HUES48 (cell line): ENCODE measurements around the gene PEMT.
A peak's percentile ranks its signal among the peaks of the same experiment; 100 is the strongest.

ENCODE experiments used
- H3K27ac ChIP-seq: one replicate; pipeline ENCODE4 v1.7.0; 2013; ENCODE audit warnings: low read depth, low read length, inconsistent platforms
- H3K27me3 ChIP-seq: 2 replicates; pipeline ENCODE4 v1.6.1; 2013; ENCODE audit warnings: mild to moderate bottlenecking, low read length; ENCODE audit not compliant: control insufficient read depth, insufficient read depth
- H3K36me3 ChIP-seq: 2 replicates; pipeline ENCODE4 v1.6.1; 2013; ENCODE audit warnings: low read length; ENCODE audit not compliant: control insufficient read depth, insufficient read depth
- H3K4me1 ChIP-seq: 2 replicates; pipeline ENCODE4 v1.6.1; 2013; ENCODE audit warnings: mild to moderate bottlenecking, low read length; ENCODE audit not compliant: control insufficient read depth, insufficient read depth
- H3K4me3 ChIP-seq: 2 replicates; pipeline ENCODE4 v1.5.1; 2013; ENCODE audit warnings: mild to moderate bottlenecking, low read depth, low read length
- H3K9ac ChIP-seq: 2 replicates; pipeline ENCODE4 v1.6.1; 2013; ENCODE audit warnings: mild to moderate bottlenecking, low read depth, low read length, moderate library complexity
- H3K9me3 ChIP-seq: 2 replicates; pipeline ENCODE4 v1.6.1; 2013; ENCODE audit warnings: low read length; ENCODE audit not compliant: control insufficient read depth, insufficient read depth

Gene PEMT

DNA sequence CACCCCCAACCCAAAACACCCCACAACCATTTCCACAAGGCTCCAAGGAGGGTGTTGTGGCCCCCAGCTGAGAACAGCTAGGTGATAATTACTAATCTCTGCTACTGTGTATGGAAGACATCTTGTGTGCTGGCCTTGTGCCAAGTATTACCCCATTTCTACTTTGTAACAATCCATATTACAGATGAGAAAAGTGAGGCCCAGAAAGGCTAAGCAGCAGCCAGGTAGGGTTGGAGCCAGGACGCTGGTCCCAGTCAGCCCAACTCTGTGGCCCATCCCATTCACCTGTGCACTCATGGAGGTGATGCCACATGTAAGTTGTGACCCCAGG lies 12.4 kb upstream of the PEMT start:
- Histone ChIP-seq H3K27me3 (no peaks in the 10 kb centered on the region), H3K4me1 (peaks cover 6% of the 10 kb centered on the region; the same call in 1 of the 2 replicates), H3K27ac (no peak overlapping the region), H3K9me3 (no peaks in the 10 kb centered on the region), H3K9ac (no peak overlapping the region), H3K4me3 (no peak overlapping the region), H3K36me3 (no peaks in the 10 kb centered on the region)

DNA sequence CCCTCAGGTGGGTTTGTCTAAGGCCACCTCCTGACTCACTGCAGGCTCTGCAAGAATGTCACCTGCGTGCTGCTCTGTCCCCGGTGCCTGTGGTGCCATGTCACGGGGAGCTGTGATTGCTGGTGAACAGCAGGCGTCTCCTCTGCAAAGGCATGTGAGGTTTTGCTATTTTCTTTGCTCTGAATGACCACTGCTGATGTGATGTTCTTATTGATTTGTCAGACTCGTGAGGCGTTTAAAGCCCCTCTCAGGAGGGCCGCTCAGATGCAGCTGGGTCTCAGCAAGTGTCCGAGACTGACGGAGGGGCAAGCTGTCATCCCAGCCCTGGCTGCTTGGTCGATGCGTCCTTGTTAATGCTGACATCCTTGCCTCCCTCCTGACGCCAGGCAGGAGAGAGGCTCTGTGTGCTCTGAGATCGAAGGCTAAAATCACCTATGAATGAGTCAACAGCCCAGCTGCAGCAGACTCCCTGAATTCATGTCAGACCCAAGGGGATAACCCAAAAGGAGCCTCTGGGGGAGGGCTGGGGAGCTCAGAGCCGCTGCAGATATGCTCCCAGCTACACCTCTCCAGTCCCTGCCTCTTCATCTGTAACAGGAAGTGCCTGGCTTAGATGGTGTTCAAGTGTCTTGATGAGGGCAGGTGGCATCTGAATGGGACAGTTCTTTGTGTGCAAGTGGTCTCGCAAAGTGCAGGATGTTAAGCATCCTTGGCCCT lies 11.8 kb upstream of the PEMT start:
- H3K4me1 ChIP-seq, result peaks cover 6% of the 10 kb centered on the region; the same call in 1 of the 2 replicates
- no peak overlapping the region for H3K9ac ChIP-seq
- H3K27me3 ChIP-seq, result no peaks in the 10 kb centered on the region
- no peaks in the 10 kb centered on the region for H3K36me3 ChIP-seq
- no peak overlapping the region for H3K27ac ChIP-seq
- H3K4me3 ChIP-seq, result no peak overlapping the region
- no peaks in the 10 kb centered on the region for H3K9me3 ChIP-seq

DNA sequence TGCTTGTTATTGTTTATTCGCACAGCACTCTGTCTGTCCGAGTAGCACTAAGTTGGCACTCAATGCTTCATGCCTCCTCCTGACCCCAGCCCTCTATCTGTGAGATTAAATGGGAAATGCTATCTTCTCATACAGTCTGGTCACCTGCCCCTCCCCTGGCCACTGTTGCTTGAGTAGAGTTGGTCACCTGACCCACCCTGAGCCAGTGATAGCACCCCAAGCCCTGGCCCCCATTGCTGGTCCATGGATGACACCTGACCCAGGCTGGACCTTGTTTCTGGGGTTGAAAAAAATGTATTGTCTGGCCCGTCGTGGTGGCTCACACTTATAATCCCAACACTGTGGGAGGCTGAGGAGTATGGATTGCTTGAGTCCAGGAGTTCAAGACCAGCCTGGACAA lies 8.5 kb upstream of the PEMT start:
- no peak overlapping the region for H3K27ac ChIP-seq
- no peaks in the 10 kb centered on the region for H3K36me3 ChIP-seq
- H3K27me3 ChIP-seq, result no peaks in the 10 kb centered on the region
- no peaks in the 10 kb centered on the region for H3K9me3 ChIP-seq
- H3K4me1 ChIP-seq, result peaks cover 6% of the 10 kb centered on the region; the same call in 1 of the 2 replicates
- no peak overlapping the region for H3K4me3 ChIP-seq
- H3K9ac ChIP-seq, result no peak overlapping the region

DNA sequence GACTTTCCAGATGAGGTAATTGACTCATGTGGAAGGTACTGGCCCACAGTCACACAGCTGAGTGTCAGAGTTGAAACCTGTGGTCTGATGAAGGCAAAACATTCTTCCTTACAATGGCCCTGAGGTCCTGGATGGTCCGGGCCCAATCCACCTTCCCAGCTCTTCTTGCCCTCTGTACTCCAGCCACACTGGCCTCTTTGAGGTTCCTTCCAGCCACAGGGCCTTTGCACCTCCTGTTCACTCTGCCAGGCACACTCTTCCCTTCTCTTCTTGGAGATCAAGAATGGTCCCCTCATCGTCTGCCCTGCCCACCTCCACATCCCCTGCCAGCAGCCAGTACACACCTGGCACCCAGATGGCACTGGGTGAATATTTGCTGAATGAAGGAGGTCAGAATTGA lies 6.5 kb upstream of the PEMT start:
- Histone ChIP-seq H3K4me1 (no peaks in the 10 kb centered on the region), H3K9me3 (no peaks in the 10 kb centered on the region), H3K27me3 (no peaks in the 10 kb centered on the region), H3K36me3 (no peaks in the 10 kb centered on the region), H3K27ac (no peak overlapping the region), H3K9ac (no peak overlapping the region), H3K4me3 (no peak overlapping the region)

DNA sequence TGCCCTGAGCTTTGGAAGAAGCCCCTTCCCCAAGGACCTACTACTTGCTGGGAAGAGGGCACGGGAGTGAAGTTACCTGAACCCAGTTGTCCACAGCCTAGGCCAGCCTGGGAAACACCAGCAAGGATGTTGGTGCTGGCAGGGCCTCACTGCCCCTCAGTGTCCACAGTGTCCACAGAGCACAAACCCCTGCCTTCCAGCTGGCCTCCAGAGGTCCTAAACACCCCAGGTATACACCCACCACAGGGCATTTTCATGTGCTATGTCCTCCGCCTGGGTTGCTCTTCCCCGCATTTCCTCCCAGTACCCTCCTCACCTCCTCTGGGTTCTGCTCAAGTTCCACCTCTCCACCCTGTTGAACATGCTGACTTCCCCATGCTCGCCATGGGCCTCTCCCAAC lies 4.2 kb upstream of the PEMT start:
- no peak overlapping the region for H3K9ac ChIP-seq
- no peaks in the 10 kb centered on the region for H3K9me3 ChIP-seq
- no peaks in the 10 kb centered on the region for H3K36me3 ChIP-seq
- H3K4me1 ChIP-seq, result no peaks in the 10 kb centered on the region
- no peak overlapping the region for H3K27ac ChIP-seq
- no peaks in the 10 kb centered on the region for H3K27me3 ChIP-seq
- no peak overlapping the region for H3K4me3 ChIP-seq

DNA sequence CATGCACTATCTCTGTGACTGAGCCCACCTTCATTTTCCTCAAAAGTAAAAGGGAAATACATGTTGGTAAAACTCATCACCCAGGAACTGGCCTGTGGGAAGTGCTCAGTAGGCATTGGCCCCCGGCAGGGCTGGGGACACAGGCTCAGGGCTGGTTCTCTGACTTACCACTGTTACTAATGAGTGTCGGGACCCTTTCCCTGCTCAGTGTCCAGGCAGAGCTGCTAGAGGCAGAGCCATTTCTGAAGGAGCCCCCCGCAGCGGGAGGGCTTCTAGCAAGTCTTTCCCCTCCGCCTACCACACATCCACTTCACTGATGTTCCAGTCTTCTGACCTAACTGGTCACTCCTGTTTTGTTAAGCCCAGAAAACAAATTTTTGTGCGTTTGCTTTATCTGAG lies 1.7 kb upstream of the PEMT start:
- no peak overlapping the region for H3K4me3 ChIP-seq
- no peak overlapping the region for H3K27ac ChIP-seq
- no peak overlapping the region for H3K9ac ChIP-seq

DNA sequence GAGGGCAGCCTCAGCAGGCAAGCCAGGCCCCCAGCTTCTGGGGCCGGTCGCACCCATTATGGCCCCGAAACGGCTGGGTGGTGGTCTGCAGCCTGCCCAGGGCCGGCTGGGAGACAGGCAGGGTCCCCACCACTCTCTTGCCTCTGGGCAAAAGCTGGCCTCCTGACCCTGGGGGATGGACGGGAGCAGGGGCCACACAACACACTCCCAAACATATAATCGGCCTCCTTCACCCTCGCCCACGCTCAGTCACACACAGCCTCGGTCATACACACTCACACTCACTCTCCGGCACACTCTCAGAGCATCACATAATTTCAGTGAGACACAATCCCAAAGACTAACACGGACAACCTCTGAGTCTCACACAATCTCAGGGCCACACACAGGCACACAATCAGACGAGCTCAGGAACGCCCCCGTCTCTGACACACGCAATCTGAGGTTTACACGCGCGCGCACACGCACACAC lies 589 bp downstream of the PEMT start:
- no peaks in the 10 kb centered on the region for H3K27me3 ChIP-seq
- no peaks in the 10 kb centered on the region for H3K36me3 ChIP-seq
- H3K4me1 ChIP-seq, result peaks cover 7% of the 10 kb centered on the region
- H3K4me3 ChIP-seq, result peak overlapping the region; percentile 77
- no peak overlapping the region for H3K27ac ChIP-seq
- H3K9ac ChIP-seq, result peak overlapping the region; percentile 80
- H3K9me3 ChIP-seq, result no peaks in the 10 kb centered on the region

More for the DNA sequence above, 1.7 kb upstream of the PEMT start:
- Histone ChIP-seq H3K27me3 (no peaks in the 10 kb centered on the region), H3K4me1 (peaks cover 7% of the 10 kb centered on the region), H3K9me3 (no peaks in the 10 kb centered on the region), H3K36me3 (no peaks in the 10 kb centered on the region)

DNA sequence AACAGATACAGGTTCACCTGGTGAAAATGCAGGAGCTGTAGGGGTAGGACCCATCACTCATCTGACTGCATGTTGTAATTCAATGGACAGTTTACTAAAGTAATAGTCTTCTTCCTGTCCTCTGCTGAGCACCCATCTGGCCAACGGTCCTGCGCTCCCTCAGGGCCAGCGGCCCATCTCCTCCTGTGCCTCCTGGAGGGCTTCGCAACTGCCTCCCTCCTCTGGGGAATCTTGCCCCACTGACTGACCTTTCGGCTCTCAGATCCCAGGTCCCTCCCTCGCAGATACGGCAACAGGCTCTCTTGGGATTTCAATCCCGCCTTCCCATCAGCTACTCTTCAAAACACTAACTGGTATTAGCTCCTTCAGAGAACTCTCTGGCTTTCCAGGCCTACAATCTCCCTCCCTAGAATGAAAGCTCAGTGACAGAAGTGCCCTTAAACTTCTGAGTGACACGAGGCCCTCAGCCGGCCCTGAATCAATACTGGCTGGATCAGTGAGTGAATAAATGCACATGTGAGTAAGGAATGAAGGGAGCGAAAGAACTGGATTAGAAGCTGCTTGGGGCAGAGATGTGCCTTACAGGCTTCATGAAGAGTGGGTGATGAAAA lies 1.3 kb downstream of the PEMT start:
- H3K36me3 ChIP-seq, result no peaks in the 10 kb centered on the region
- no peaks in the 10 kb centered on the region for H3K9me3 ChIP-seq
- peak overlapping the region; percentile 77 for H3K4me3 ChIP-seq
- H3K4me1 ChIP-seq, result peaks cover 7% of the 10 kb centered on the region
- no peak overlapping the region for H3K9ac ChIP-seq
- no peak overlapping the region for H3K27ac ChIP-seq
- no peaks in the 10 kb centered on the region for H3K27me3 ChIP-seq

DNA sequence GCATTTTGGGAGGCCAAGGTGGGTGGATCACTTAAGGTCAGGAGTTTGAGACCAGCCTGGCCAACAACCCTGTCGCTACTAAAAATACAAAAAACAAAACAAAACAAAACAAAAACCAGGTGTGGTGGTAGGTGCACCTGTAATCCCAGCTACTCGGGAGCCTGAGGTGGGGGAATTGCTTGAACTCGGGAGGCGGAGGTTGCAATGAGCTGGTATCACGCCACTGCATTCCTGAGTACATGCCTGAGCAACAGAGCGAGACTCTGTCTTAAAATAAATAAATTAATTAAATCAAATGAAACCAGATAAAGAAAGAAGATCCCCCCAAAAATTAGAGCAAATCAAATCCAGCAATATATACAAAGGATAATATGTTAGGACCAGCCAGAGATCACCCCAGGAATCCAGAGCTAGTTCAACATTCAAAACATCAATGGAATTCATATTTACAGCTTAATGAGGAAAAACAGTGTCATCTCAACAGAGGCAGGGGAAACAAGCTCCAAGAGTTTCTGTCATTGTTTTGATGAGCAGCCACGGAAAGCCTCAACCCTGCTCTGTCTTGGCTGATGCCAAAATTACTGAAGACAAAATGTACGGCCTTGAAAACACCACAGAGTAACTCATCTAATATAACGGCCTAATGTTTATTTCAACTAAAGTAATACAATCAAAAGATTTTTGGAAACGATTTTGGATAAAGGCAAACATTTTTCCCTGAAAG lies 3.7 kb downstream of the PEMT start:
- Histone ChIP-seq H3K27ac (no peak overlapping the region), H3K4me3 (no peak overlapping the region), H3K27me3 (no peaks in the 10 kb centered on the region), H3K4me1 (peaks cover 7% of the 10 kb centered on the region), H3K9ac (no peak overlapping the region), H3K9me3 (no peaks in the 10 kb centered on the region), H3K36me3 (0 out of 2 replicates have a peak, but pooled peaks cover 2% of the 10 kb centered on the region)

DNA sequence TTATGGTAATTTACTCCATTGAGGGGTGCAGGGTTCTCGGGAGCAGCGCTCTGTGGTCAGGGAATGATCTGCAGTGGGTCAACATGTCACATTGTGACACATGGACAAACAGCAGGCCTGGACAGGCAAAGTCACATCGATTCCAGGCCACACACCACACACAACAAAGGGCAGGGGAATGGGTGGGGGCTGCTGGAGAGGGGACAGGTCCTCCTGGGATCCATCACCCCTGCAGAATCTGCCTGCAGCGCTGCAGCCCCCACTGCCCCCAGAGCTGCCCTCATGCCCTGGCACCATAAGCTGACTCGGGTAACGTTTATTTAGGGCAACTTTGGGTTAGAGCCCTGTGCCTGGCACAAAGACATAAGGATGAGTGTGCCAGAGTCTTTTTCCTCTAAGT lies 9.1 kb downstream of the PEMT start:
- H3K36me3 ChIP-seq, result 0 out of 2 replicates have a peak, but pooled peaks cover 2% of the 10 kb centered on the region
- H3K4me1 ChIP-seq, result no peaks in the 10 kb centered on the region
- no peak overlapping the region for H3K4me3 ChIP-seq
- no peak overlapping the region for H3K27ac ChIP-seq
- no peak overlapping the region for H3K9ac ChIP-seq
- H3K27me3 ChIP-seq, result no peaks in the 10 kb centered on the region
- no peaks in the 10 kb centered on the region for H3K9me3 ChIP-seq

DNA sequence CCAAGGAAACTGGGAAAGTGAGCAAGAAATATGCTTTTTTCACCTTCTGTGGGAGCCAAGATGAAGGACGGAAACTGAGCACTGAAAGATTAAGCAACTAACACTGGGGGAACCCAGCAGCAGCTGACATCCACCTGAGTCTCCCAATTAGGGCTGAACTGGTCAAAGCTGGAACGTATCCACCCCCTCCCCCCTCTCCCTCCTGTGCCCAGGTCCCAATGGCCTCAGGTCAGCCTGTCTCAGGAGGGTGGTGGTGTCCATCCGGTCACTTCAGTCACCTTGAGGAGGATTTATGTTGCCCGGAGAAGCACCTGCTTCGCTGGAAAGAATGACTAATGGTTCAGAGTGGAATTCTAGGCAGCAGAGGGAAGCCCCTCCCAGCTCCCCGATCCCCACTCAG lies 10.0 kb downstream of the PEMT start:
- Histone ChIP-seq H3K27me3 (no peaks in the 10 kb centered on the region), H3K36me3 (peaks cover 9% of the 10 kb centered on the region; the same call in 1 of the 2 replicates), H3K4me1 (no peaks in the 10 kb centered on the region), H3K4me3 (no peak overlapping the region), H3K9ac (no peak overlapping the region), H3K9me3 (no peaks in the 10 kb centered on the region), H3K27ac (no peak overlapping the region)
